SK-N-SH treated with all-trans-retinoic acid at 6 μM for 48 hours (cell line): ENCODE measurements around the gene GCNT4.

Experiments used
- CSDC2 ChIP-seq: fragments of 250-450 bp; sonication (Bioruptor Pico); IDR thresholded peaks from 2 replicates; pipeline ENCODE4 v1.5.0; 2020; ENCODE audit warnings: mild to moderate bottlenecking, moderate library complexity
- ISL1 ChIP-seq: fragments of 250-450 bp; sonication (Bioruptor Pico); IDR thresholded peaks from 2 replicates; pipeline ENCODE4 v2.1.2; 2022; ENCODE audit warnings: mild to moderate bottlenecking, moderate library complexity
- PATZ1 ChIP-seq: fragments of 250-450 bp; sonication (Bioruptor Pico); IDR thresholded peaks from 2 replicates; pipeline ENCODE4 v1.8.0; 2020; ENCODE audit warnings: mild to moderate bottlenecking, moderate library complexity, borderline replicate concordance
- POU6F1 ChIP-seq: fragments of 250-450 bp; sonication (Bioruptor Pico); IDR thresholded peaks from 2 replicates; pipeline ENCODE4 v1.8.0; 2021; ENCODE audit warnings: low read depth, mild to moderate bottlenecking, moderate library complexity, borderline replicate concordance
- TOX ChIP-seq: fragments of 250-450 bp; sonication (Bioruptor Pico); IDR thresholded peaks from 2 replicates; pipeline ENCODE4 v1.8.0; 2021; ENCODE audit warnings: mild to moderate bottlenecking, moderate library complexity, borderline replicate concordance
- TSHZ2 ChIP-seq: fragments of 250-450 bp; sonication (Bioruptor Pico); IDR thresholded peaks from 2 replicates; pipeline ENCODE4 v1.5.0; 2020; ENCODE audit warnings: mild to moderate bottlenecking, moderate library complexity
- ZNF70 ChIP-seq: fragments of 450-650 bp; formaldehyde crosslinking; IDR thresholded peaks from 2 replicates; pipeline ENCODE4 v1.5.0; 2020; ENCODE audit warnings: mild to moderate bottlenecking, moderate library complexity
- ZNF8 ChIP-seq: fragments of 450-650 bp; formaldehyde crosslinking; IDR thresholded peaks from 2 replicates; pipeline ENCODE4 v1.5.0; 2020; ENCODE audit warnings: mild to moderate bottlenecking, moderate library complexity

GRCh38 chr5:75055727-75056144 lies 3.4 kb upstream of the GCNT4 start:
- TF ChIP-seq CSDC2 (CRISPR knock-in tag) (no peak), POU6F1 (CRISPR knock-in tag) (no peak), PATZ1 (no peak), TOX (CRISPR knock-in tag) (no peak), ISL1 (no peak), TSHZ2 (CRISPR knock-in tag) (no peak), ZNF8 (CRISPR knock-in tag) (no peak), ZNF70 (CRISPR knock-in tag) (no peak)
